Subcutaneous abdominal adipose tissue (tissue), 5 donors: ENCODE results near the gene GARNL3.

ENCODE experiments used
- H3K27ac ChIP-seq: one replicate; pipeline ENCODE4 v1.7.0; 2013; ENCODE audit warnings: low read depth, mild to moderate bottlenecking, inconsistent platforms, low read length, moderate library complexity
- H3K27me3 ChIP-seq, 5 donors: one replicate each; pipeline ENCODE4 v1.7.0; 2013; ENCODE audit warnings: low read length in 5 of 5, inconsistent platforms in 1 of 5; ENCODE audit not compliant: control insufficient read depth in 5 of 5, insufficient read depth in 4 of 5
- H3K36me3 ChIP-seq, 5 donors: one replicate each; pipeline ENCODE4 v1.7.0; 2013; ENCODE audit warnings: low read length in 5 of 5; ENCODE audit not compliant: control insufficient read depth in 5 of 5, insufficient read depth in 5 of 5
- H3K4me1 ChIP-seq, 5 donors: one replicate each; pipeline ENCODE4 v1.7.0; 2013; ENCODE audit warnings: low read length in 5 of 5, mild to moderate bottlenecking in 3 of 5, moderate library complexity in 1 of 5; ENCODE audit not compliant: control insufficient read depth in 5 of 5, insufficient read depth in 5 of 5
- H3K4me3 ChIP-seq, 5 donors: one replicate each; pipeline ENCODE4 v1.7.0; 2013; ENCODE audit warnings: low read length in 5 of 5, low read depth in 1 of 5
- H3K9ac ChIP-seq, 5 donors: one replicate each; pipeline ENCODE4 v1.7.0; 2013; ENCODE audit warnings: low read length in 5 of 5, mild to moderate bottlenecking in 4 of 5, moderate library complexity in 3 of 5
- H3K9me3 ChIP-seq, 5 donors: one replicate each; pipeline ENCODE4 v1.7.0; 2013; ENCODE audit warnings: low read length in 5 of 5; ENCODE audit not compliant: control insufficient read depth in 5 of 5
- donor health status: healthy.
- donor health status: healthy.
- donor health status: healthy.
- donor health status: healthy.
- donor health status: healthy.

GARNL3 gene

GRCh38 chr9:127345566-127345965 is 81.0 kb downstream of the GARNL3 start:
- no peaks in the 10 kb centered on the region for H3K27me3 ChIP-seq
- no peak overlapping the region for H3K9ac ChIP-seq
- H3K4me3 ChIP-seq: no peak overlapping the region
- no peak overlapping the region for H3K27ac ChIP-seq
- peaks cover 0 to 17% (median 5%) of the 10 kb centered on the region in 5 donors for H3K36me3 ChIP-seq
- H3K4me1 ChIP-seq: peaks cover 0 to 19% (median 6%) of the 10 kb centered on the region in 5 donors
- no peaks in the 10 kb centered on the region for H3K9me3 ChIP-seq

GRCh38 chr9:127346584-127346983 is 82.0 kb downstream of the GARNL3 start:
- peaks cover 0 to 8% (median 0%) of the 10 kb centered on the region in 5 donors for H3K4me1 ChIP-seq
- no peaks in the 10 kb centered on the region for H3K27me3 ChIP-seq
- no peak overlapping the region for H3K4me3 ChIP-seq
- H3K9ac ChIP-seq: no peak overlapping the region
- no peaks in the 10 kb centered on the region for H3K9me3 ChIP-seq
- peaks cover 0 to 17% (median 3%) of the 10 kb centered on the region in 5 donors for H3K36me3 ChIP-seq
- H3K27ac ChIP-seq: no peak overlapping the region

DNA sequence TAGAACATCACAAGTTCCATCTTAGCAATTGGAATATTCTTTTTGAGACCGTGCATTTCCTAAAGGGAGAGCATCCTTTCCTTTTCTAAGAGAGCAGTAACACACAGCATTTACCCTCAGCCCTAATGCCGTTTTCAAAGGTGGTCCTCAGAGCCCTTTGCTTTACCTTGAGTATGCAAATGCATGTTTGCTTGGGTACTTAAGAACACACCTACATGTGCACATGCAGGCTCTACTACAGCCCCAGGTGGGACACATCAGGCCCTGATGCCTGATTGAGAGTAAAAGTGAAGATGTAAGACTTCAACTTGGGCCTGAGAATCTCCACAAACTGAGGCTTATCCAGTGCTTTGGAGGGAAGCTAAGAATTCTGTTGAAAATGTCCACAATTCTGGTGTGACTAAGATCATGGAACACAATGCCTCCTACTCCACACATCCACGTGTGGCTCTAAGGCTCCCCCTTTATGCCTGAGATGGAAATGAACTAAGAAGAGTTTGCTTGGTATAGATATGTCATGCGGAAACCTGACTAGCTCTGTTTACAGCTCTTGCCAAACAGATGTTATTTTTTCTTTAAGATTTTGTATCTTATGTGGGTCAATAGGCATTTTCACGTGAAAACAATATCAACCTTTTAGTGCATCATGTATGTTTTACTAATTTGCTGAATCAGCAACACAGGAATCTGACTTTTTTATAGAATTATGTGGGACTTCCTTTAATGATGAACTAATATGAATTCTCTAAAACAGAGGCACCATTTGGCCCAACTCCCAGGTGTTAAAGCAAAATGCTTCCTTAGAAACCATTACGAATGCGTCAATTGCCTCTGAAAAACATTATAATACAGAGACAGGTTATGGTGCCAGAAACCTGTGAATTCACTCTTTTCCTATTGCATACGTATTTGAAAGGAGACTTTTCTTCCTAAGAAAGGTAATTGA is 83.5 kb downstream of the GARNL3 start:
- peaks cover 0 to 17% (median 3%) of the 10 kb centered on the region in 5 donors for H3K36me3 ChIP-seq
- no peak overlapping the region for H3K27ac ChIP-seq
- no peaks in the 10 kb centered on the region for H3K9me3 ChIP-seq
- peaks cover 0 to 8% (median 0%) of the 10 kb centered on the region in 5 donors for H3K4me1 ChIP-seq
- no peak overlapping the region for H3K4me3 ChIP-seq
- no peaks in the 10 kb centered on the region for H3K27me3 ChIP-seq
- H3K9ac ChIP-seq: no peak overlapping the region

DNA sequence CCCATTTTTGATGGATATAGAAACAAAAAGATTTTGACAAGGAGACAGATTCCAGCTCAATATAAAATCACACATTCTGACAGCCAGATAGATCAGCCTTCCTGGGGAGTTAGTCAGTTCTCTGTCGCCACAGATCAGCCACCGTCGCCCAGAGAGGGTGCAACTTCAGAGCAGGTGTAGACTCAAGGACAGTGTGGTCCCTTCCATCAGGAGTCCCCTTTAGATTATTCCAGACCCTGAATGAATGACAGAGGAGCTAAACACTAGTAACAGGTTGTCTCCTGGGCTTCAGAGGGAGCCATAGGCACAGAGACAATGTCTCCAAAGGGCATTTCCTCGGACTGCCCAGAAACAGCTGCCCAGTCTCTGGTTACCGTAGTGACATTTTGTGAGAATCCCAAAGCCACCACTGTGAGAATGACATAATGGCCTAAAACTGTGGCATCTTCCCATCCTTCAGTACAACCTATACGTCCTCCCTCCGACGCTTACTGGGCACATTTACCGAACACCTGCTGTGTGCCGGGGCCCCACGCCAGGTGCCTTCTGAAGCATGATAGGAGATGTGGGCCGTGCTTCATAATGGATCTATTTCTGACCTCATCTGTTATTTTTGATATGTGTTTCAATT is 85.0 kb downstream of the GARNL3 start:
- Histone ChIP-seq H3K4me1 (peaks cover 0 to 8% (median 0%) of the 10 kb centered on the region in 5 donors), H3K9me3 (no peaks in the 10 kb centered on the region), H3K36me3 (peaks cover 0 to 6% (median 2%) of the 10 kb centered on the region in 5 donors), H3K9ac (no peak overlapping the region), H3K4me3 (no peak overlapping the region), H3K27me3 (no peaks in the 10 kb centered on the region), H3K27ac (no peak overlapping the region)

DNA sequence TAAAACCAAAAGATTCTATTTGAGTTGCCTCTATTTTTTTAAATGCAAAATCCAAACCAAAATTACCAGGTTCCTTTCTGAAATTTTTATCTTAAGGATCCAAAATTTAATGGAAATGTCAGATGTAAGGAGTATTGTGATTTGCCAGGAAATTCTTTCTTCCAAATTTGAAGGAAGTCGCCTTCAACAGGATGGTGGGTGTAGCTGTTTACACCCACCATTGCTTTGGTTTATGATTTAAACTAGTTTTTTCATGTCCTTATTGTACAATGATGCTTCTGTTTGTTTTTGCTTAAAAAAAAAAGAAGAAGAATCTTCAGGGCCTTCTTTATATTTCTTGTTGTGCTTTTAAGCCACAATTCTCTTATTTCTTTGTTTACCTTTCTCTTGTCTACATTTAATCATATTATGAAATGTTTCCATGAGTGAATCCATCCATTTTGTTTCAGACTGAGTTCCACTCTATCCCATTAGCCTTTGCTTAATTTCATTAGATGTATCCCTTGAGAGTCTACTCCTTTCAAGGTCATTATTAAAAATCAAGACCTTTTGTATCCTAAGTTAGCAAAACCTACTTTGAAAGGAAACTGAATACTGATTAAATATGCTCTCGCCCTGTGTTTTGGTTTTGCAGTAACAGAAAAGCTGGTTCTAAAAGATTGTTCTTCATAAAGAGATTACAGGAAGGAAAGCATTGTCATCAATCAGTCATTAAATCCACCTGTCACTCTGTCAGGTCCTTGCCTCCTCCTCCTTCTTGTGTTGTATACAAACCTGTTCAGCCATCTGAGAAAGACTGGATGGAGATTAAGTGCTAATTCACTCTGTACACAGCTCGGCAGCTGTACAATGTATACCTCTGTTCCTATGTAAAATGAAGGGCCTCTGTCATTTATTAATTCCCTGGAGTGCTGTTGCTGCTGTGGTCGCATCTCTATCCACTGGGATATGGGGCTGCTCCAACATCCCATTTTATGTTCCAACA is 86.9 kb downstream of the GARNL3 start:
- H3K4me1 ChIP-seq: peaks cover 0 to 8% (median 0%) of the 10 kb centered on the region in 5 donors
- no peak overlapping the region for H3K4me3 ChIP-seq
- H3K9ac ChIP-seq: no peak overlapping the region
- peaks cover 0 to 13% (median 4%) of the 10 kb centered on the region in 5 donors for H3K36me3 ChIP-seq
- H3K9me3 ChIP-seq: no peaks in the 10 kb centered on the region
- H3K27ac ChIP-seq: peak overlapping the region; percentile 25
- no peaks in the 10 kb centered on the region for H3K27me3 ChIP-seq

DNA sequence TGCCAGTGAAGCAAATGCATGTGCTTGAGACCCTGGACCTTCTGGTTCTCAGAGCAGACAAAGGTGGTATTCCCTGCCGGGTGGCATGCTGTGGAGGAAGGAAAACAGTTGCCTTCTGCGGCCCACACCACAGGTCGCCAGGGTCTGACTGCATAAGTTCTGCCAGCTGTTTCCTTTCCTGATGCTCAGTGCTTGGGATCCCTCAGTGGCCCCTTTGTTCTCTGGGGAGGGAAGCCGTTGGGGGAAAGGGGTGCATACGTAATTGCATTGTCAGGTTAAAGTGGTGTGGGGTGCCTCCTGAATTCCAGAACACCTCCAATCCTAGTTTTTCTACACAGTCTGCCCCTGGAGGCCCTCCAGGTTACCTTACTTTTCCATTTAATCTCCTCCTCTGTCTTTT is 89.3 kb downstream of the GARNL3 start:
- Histone ChIP-seq H3K4me1 (no peaks in the 10 kb centered on the region), H3K27me3 (no peaks in the 10 kb centered on the region), H3K9me3 (no peaks in the 10 kb centered on the region), H3K27ac (no peak overlapping the region), H3K9ac (no peak overlapping the region), H3K36me3 (peaks cover 0 to 26% (median 12%) of the 10 kb centered on the region in 5 donors), H3K4me3 (no peak overlapping the region)

DNA sequence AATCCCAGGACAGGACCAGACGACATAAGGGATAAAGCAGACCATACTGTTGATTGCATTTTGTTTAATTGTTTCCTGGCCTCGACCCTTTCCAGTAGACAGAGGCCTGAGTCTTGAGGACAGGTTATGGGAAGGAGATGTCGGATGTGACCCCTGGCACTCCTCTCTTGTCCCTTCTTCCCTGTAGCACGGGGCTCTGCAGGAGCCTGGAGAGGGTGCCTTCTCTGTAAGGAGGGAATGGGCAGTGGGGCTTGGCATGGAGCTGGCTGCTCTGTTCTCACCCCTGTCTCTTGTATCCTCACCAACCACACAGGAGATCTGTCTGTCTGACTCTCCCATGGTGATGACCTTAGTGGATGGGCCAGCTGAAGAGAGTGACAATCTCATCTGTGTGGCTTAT is 92.3 kb downstream of the GARNL3 start:
- Histone ChIP-seq H3K9me3 (no peaks in the 10 kb centered on the region), H3K4me3 (no peak overlapping the region), H3K9ac (no peak overlapping the region), H3K27me3 (no peaks in the 10 kb centered on the region), H3K4me1 (peaks cover 0 to 6% (median 0%) of the 10 kb centered on the region in 5 donors), H3K36me3 (peaks cover 0 to 26% (median 12%) of the 10 kb centered on the region in 5 donors), H3K27ac (no peak overlapping the region)

DNA sequence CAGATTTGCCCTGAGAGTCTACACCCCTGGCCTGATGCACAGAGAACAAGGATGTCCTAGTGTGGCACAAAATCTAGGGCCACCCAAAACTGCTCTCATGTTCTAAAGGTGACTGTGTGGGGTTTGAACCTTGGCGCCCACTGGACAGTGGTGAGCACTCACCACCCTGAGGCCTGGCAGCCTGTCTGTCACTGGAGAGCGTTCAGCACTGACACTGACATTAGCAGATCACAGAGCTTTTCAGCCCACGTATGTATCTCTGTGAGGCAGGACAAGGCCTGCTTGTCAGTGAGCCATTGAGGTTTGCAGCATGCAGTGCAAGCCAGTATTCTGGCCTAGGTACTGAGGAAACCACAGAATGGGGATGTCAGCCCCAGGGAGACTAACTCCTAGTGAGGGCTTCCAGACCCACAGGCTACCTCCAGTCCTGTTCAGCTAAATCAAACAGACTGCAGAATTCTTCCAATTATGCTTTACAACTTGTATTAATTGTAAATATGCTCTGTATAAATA is 93.5 kb downstream of the GARNL3 start:
- no peak overlapping the region for H3K27ac ChIP-seq
- H3K4me1 ChIP-seq: peaks cover 0 to 6% (median 0%) of the 10 kb centered on the region in 5 donors
- H3K9me3 ChIP-seq: no peaks in the 10 kb centered on the region
- H3K4me3 ChIP-seq: no peak overlapping the region
- H3K27me3 ChIP-seq: no peaks in the 10 kb centered on the region
- H3K36me3 ChIP-seq: peaks cover 0 to 29% (median 15%) of the 10 kb centered on the region in 5 donors
- H3K9ac ChIP-seq: no peak overlapping the region

GRCh38 chr9:127358770-127359169 is 94.2 kb downstream of the GARNL3 start:
- Histone ChIP-seq H3K4me3 (no peak overlapping the region), H3K4me1 (peaks cover 0 to 6% (median 0%) of the 10 kb centered on the region in 5 donors), H3K36me3 (peaks cover 0 to 29% (median 15%) of the 10 kb centered on the region in 5 donors), H3K9ac (no peak overlapping the region), H3K27me3 (no peaks in the 10 kb centered on the region), H3K9me3 (no peaks in the 10 kb centered on the region), H3K27ac (no peak overlapping the region)
